HepG2 (cell line): ENCODE results near the gene FBXL13.

Source experiments
- EP300 ChIP-seq, 3 experiments: sonication (generic) in 1 of 3; formaldehyde crosslinking in 1 of 3; IDR thresholded peaks; 2 replicates each; pipeline versions ENCODE4 v1.5.1 to v1.6.1; 2011 to 2020; ENCODE audit warnings: low read depth in 2 of 3, low read length in 2 of 3, borderline replicate concordance in 1 of 3, improper control_type of control experiment in 1 of 3, mild to moderate bottlenecking in 1 of 3, missing genetic modification reagents in 1 of 3, moderate library complexity in 1 of 3
- ERF ChIP-seq: IDR thresholded peaks from 2 replicates; pipeline ENCODE4 v1.6.1; 2018; ENCODE audit warnings: missing biosample characterization, missing genetic modification reagents
- HDAC2 ChIP-seq: sonication (generic); formaldehyde crosslinking; IDR thresholded peaks from 2 replicates; pipeline ENCODE4 v1.4.0; 2020; ENCODE audit warnings: missing genetic modification reagents
- NFE2L2 ChIP-seq: fragments of 150-350 bp; IDR thresholded peaks from 2 replicates; pipeline ENCODE4 v1.6.1; 2014; ENCODE audit warnings: low read length
- RNF219 ChIP-seq: sonication (generic); formaldehyde crosslinking; IDR thresholded peaks from 2 replicates; pipeline ENCODE4 v1.5.0; 2020; ENCODE audit warnings: mild to moderate bottlenecking, missing genetic modification reagents
- SETDB1 ChIP-seq: sonication (generic); formaldehyde crosslinking; IDR thresholded peaks from 2 replicates; pipeline ENCODE4 v1.5.1; 2020; ENCODE audit warnings: missing genetic modification reagents, mild to moderate bottlenecking, borderline replicate concordance
- U2AF2 ChIP-seq: fragments of 200-400 bp; formaldehyde crosslinking; IDR thresholded peaks from 2 replicates; pipeline ENCODE4 v1.6.1; 2017; ENCODE audit warnings: low read depth, mild to moderate bottlenecking, low read length
- ZNF549 ChIP-seq: sonication (generic); formaldehyde crosslinking; IDR thresholded peaks from 2 replicates; pipeline ENCODE4 v1.5.0; 2020; ENCODE audit warnings: missing genetic modification reagents
- TF ChIP-seq, protein P1 (sequence below): sonication (generic); formaldehyde crosslinking; IDR thresholded peaks from 2 replicates; pipeline ENCODE4 v1.5.0; 2020; ENCODE audit warnings: mild to moderate bottlenecking, missing genetic modification reagents, moderate library complexity
- TF ChIP-seq, protein P2 (sequence below): sonication (generic); formaldehyde crosslinking; IDR thresholded peaks from 2 replicates; pipeline ENCODE4 v1.4.0; 2020; ENCODE audit warnings: mild to moderate bottlenecking, missing genetic modification reagents, borderline replicate concordance
- TF ChIP-seq, protein P3 (sequence below): sonication (generic); formaldehyde crosslinking; IDR thresholded peaks from 2 replicates; pipeline ENCODE4 v1.8.0; 2022; ENCODE audit warnings: missing genetic modification reagents, mild to moderate bottlenecking, moderate library complexity, borderline replicate concordance

DNA sequence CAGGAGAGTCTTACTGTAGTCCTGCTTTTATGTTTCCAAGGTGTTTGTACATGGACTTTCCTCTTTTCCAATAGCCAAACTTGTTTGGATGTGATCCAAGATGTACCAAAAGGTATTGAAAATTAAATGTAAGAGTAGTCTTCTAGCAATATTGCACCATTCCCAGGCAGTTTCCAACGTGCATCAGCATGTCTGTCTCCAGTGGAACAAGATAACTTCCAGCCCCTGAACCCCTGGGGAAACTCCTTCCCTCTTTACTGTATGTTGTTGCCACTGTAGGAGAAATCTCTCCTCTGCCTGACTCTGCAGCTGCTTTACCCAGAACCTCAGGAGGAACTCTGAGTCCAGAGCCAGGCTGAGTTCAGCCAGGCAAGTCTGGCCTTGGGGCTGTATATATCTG is 18.8 kb upstream of the FBXL13 start:
- TF ChIP-seq, protein P1, sequence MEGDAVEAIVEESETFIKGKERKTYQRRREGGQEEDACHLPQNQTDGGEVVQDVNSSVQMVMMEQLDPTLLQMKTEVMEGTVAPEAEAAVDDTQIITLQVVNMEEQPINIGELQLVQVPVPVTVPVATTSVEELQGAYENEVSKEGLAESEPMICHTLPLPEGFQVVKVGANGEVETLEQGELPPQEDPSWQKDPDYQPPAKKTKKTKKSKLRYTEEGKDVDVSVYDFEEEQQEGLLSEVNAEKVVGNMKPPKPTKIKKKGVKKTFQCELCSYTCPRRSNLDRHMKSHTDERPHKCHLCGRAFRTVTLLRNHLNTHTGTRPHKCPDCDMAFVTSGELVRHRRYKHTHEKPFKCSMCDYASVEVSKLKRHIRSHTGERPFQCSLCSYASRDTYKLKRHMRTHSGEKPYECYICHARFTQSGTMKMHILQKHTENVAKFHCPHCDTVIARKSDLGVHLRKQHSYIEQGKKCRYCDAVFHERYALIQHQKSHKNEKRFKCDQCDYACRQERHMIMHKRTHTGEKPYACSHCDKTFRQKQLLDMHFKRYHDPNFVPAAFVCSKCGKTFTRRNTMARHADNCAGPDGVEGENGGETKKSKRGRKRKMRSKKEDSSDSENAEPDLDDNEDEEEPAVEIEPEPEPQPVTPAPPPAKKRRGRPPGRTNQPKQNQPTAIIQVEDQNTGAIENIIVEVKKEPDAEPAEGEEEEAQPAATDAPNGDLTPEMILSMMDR (CRISPR knock-in tag): no peak
- TF ChIP-seq ZNF549 (CRISPR knock-in tag) (no peak), U2AF2 (no peak), SETDB1 (CRISPR knock-in tag) (no peak), EP300 (IDR thresholded peaks at IDR 0.05; ENCODE audit: low read depth in 2 of 2, low read length in 2 of 2) (no peak), EP300 (CRISPR knock-in tag; IDR thresholded peaks at IDR 0.05; ENCODE audit: borderline replicate concordance) (no peak), ERF (no peak), HDAC2 (CRISPR knock-in tag) (no peak), RNF219 (CRISPR knock-in tag) (no peak), NFE2L2 (no peak)
- TF ChIP-seq, protein P2, sequence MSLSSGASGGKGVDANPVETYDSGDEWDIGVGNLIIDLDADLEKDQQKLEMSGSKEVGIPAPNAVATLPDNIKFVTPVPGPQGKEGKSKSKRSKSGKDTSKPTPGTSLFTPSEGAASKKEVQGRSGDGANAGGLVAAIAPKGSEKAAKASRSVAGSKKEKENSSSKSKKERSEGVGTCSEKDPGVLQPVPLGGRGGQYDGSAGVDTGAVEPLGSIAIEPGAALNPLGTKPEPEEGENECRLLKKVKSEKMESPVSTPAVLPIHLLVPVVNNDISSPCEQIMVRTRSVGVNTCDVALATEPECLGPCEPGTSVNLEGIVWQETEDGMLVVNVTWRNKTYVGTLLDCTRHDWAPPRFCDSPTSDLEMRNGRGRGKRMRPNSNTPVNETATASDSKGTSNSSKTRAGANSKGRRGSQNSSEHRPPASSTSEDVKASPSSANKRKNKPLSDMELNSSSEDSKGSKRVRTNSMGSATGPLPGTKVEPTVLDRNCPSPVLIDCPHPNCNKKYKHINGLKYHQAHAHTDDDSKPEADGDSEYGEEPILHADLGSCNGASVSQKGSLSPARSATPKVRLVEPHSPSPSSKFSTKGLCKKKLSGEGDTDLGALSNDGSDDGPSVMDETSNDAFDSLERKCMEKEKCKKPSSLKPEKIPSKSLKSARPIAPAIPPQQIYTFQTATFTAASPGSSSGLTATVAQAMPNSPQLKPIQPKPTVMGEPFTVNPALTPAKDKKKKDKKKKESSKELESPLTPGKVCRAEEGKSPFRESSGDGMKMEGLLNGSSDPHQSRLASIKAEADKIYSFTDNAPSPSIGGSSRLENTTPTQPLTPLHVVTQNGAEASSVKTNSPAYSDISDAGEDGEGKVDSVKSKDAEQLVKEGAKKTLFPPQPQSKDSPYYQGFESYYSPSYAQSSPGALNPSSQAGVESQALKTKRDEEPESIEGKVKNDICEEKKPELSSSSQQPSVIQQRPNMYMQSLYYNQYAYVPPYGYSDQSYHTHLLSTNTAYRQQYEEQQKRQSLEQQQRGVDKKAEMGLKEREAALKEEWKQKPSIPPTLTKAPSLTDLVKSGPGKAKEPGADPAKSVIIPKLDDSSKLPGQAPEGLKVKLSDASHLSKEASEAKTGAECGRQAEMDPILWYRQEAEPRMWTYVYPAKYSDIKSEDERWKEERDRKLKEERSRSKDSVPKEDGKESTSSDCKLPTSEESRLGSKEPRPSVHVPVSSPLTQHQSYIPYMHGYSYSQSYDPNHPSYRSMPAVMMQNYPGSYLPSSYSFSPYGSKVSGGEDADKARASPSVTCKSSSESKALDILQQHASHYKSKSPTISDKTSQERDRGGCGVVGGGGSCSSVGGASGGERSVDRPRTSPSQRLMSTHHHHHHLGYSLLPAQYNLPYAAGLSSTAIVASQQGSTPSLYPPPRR (CRISPR knock-in tag): no peak
- TF ChIP-seq, protein P3, sequence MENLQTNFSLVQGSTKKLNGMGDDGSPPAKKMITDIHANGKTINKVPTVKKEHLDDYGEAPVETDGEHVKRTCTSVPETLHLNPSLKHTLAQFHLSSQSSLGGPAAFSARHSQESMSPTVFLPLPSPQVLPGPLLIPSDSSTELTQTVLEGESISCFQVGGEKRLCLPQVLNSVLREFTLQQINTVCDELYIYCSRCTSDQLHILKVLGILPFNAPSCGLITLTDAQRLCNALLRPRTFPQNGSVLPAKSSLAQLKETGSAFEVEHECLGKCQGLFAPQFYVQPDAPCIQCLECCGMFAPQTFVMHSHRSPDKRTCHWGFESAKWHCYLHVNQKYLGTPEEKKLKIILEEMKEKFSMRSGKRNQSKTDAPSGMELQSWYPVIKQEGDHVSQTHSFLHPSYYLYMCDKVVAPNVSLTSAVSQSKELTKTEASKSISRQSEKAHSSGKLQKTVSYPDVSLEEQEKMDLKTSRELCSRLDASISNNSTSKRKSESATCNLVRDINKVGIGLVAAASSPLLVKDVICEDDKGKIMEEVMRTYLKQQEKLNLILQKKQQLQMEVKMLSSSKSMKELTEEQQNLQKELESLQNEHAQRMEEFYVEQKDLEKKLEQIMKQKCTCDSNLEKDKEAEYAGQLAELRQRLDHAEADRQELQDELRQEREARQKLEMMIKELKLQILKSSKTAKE (CRISPR knock-in tag): no peak
